ENCODE data around the gene KCNIP1. TPM values are rescaled to one million over a fixed set of nuclear protein-coding genes. Genes with fewer than 3 reads are reported as not detected.

The KCNIP1 gene
- total and polyA plus RNA-seq, 9 donors: 1.9 to 8.3 (median 4.0) TPM

GRCh38 chr5:170587808-170588207 lies 84.0 kb downstream of the KCNIP1 start:
- H3K27ac ChIP-seq (ENCODE audit: low read length): no peak overlapping the region
- no peak for DNase-seq
- no peaks in the 10 kb centered on the region for H3K9me3 ChIP-seq (replicated peaks; ENCODE audit: control insufficient read depth, low read depth, low read length)
- no peaks in the 10 kb centered on the region for H3K36me3 ChIP-seq (ENCODE audit: control insufficient read depth, insufficient read depth, low read length)
- H3K4me1 ChIP-seq (ENCODE audit: control insufficient read depth, insufficient read depth, low read length): no peaks in the 10 kb centered on the region
- WGBS (ENCODE audit: insufficient coverage): 25% methylated on average over 2 of the region's 2 CpGs
- H3K4me3 ChIP-seq (ENCODE audit: low read length): no peak overlapping the region
- H3K27me3 ChIP-seq (ENCODE audit: control insufficient read depth, insufficient read depth, low read length): peaks cover 5% of the 10 kb centered on the region

- WGBS (ENCODE audit: insufficient coverage): 83% methylated on average over 3 of the region's 6 CpGs
- no peaks in the 10 kb centered on the region for H3K4me1 ChIP-seq (ENCODE audit: control insufficient read depth, insufficient read depth, low read length)
- no peak overlapping the region for H3K4me3 ChIP-seq (ENCODE audit: low read length)
- no peak overlapping the region for H3K27ac ChIP-seq (ENCODE audit: low read length)
- H3K36me3 ChIP-seq (ENCODE audit: control insufficient read depth, insufficient read depth, low read length): no peaks in the 10 kb centered on the region
- no peak for DNase-seq
- H3K27me3 ChIP-seq (ENCODE audit: control insufficient read depth, insufficient read depth, low read length): peaks cover 2% of the 10 kb centered on the region
- H3K9me3 ChIP-seq (replicated peaks; ENCODE audit: control insufficient read depth, low read depth, low read length): no peaks in the 10 kb centered on the region
Measured at GRCh38 chr5:170589643-170590042, 85.8 kb downstream of the KCNIP1 start.

GRCh38 chr5:170590566-170590965 lies 86.7 kb downstream of the KCNIP1 start:
- Histone ChIP-seq H3K4me3 (ENCODE audit: low read length) (no peak overlapping the region), H3K27ac (ENCODE audit: low read length) (no peak overlapping the region), H3K27me3 (ENCODE audit: control insufficient read depth, insufficient read depth, low read length) (peaks cover 2% of the 10 kb centered on the region), H3K9me3 (replicated peaks; ENCODE audit: control insufficient read depth, low read depth, low read length) (no peaks in the 10 kb centered on the region), H3K4me1 (ENCODE audit: control insufficient read depth, insufficient read depth, low read length) (no peaks in the 10 kb centered on the region), H3K36me3 (ENCODE audit: control insufficient read depth, insufficient read depth, low read length) (no peaks in the 10 kb centered on the region)
- 40% methylated on average over 1 of the region's 3 CpGs for WGBS (ENCODE audit: insufficient coverage)
- no peak for DNase-seq

- H3K9me3 ChIP-seq (replicated peaks; ENCODE audit: control insufficient read depth, low read depth, low read length): no peaks in the 10 kb centered on the region
- 88% methylated on average over 1 of the region's 5 CpGs for WGBS (ENCODE audit: insufficient coverage)
- H3K27ac ChIP-seq (ENCODE audit: low read length): no peak overlapping the region
- no peaks in the 10 kb centered on the region for H3K36me3 ChIP-seq (ENCODE audit: control insufficient read depth, insufficient read depth, low read length)
- peaks cover 2% of the 10 kb centered on the region for H3K27me3 ChIP-seq (ENCODE audit: control insufficient read depth, insufficient read depth, low read length)
- peaks cover under 1% of the 10 kb centered on the region for H3K4me1 ChIP-seq (ENCODE audit: control insufficient read depth, insufficient read depth, low read length)
- DNase-seq: no peak
- no peak overlapping the region for H3K4me3 ChIP-seq (ENCODE audit: low read length)
Measured at GRCh38 chr5:170591054-170591453, 87.2 kb downstream of the KCNIP1 start.

GRCh38 chr5:170596482-170597044 lies 92.7 kb downstream of the KCNIP1 start:
- Histone ChIP-seq H3K27me3 (ENCODE audit: control insufficient read depth, insufficient read depth, low read length) (peaks cover 2% of the 10 kb centered on the region), H3K9me3 (replicated peaks; ENCODE audit: control insufficient read depth, low read depth, low read length) (no peaks in the 10 kb centered on the region), H3K36me3 (ENCODE audit: control insufficient read depth, insufficient read depth, low read length) (no peaks in the 10 kb centered on the region), H3K4me3 (ENCODE audit: low read length) (no peak overlapping the region), H3K4me1 (ENCODE audit: control insufficient read depth, insufficient read depth, low read length) (peaks cover 26% of the 10 kb centered on the region), H3K27ac (ENCODE audit: low read length) (peak overlapping the region; percentile 35)
- WGBS (ENCODE audit: insufficient coverage): 82% methylated on average over 3 of the region's 4 CpGs
- DNase-seq: peak; percentile 51

GRCh38 chr5:170597109-170597751 lies 93.4 kb downstream of the KCNIP1 start:
- peak overlapping the region; percentile 78 for H3K27ac ChIP-seq (ENCODE audit: low read length)
- H3K36me3 ChIP-seq (ENCODE audit: control insufficient read depth, insufficient read depth, low read length): no peaks in the 10 kb centered on the region
- peak; percentile 86 for DNase-seq
- no peaks in the 10 kb centered on the region for H3K9me3 ChIP-seq (replicated peaks; ENCODE audit: control insufficient read depth, low read depth, low read length)
- H3K4me1 ChIP-seq (ENCODE audit: control insufficient read depth, insufficient read depth, low read length): peaks cover 26% of the 10 kb centered on the region
- no peak overlapping the region for H3K4me3 ChIP-seq (ENCODE audit: low read length)
- WGBS (ENCODE audit: insufficient coverage): 50% methylated on average over 2 of the region's 9 CpGs
- peaks cover 2% of the 10 kb centered on the region for H3K27me3 ChIP-seq (ENCODE audit: control insufficient read depth, insufficient read depth, low read length)

GRCh38 chr5:170597872-170598271 lies 94.1 kb downstream of the KCNIP1 start:
- DNase-seq: peak; percentile 86
- peaks cover 26% of the 10 kb centered on the region for H3K4me1 ChIP-seq (ENCODE audit: control insufficient read depth, insufficient read depth, low read length)
- no peaks in the 10 kb centered on the region for H3K9me3 ChIP-seq (replicated peaks; ENCODE audit: control insufficient read depth, low read depth, low read length)
- no peak overlapping the region for H3K4me3 ChIP-seq (ENCODE audit: low read length)
- no peaks in the 10 kb centered on the region for H3K36me3 ChIP-seq (ENCODE audit: control insufficient read depth, insufficient read depth, low read length)
- 17% methylated on average over 4 of the region's 8 CpGs for WGBS (ENCODE audit: insufficient coverage)
- no peak overlapping the region for H3K27ac ChIP-seq (ENCODE audit: low read length)
- H3K27me3 ChIP-seq (ENCODE audit: control insufficient read depth, insufficient read depth, low read length): peaks cover 2% of the 10 kb centered on the region

GRCh38 chr5:170599756-170600155 lies 95.9 kb downstream of the KCNIP1 start:
- DNase-seq: no peak
- Histone ChIP-seq H3K36me3 (ENCODE audit: control insufficient read depth, insufficient read depth, low read length) (no peaks in the 10 kb centered on the region), H3K27ac (ENCODE audit: low read length) (no peak overlapping the region), H3K4me1 (ENCODE audit: control insufficient read depth, insufficient read depth, low read length) (peaks cover 26% of the 10 kb centered on the region), H3K27me3 (ENCODE audit: control insufficient read depth, insufficient read depth, low read length) (no peaks in the 10 kb centered on the region), H3K4me3 (ENCODE audit: low read length) (no peak overlapping the region), H3K9me3 (replicated peaks; ENCODE audit: control insufficient read depth, low read depth, low read length) (no peaks in the 10 kb centered on the region)
- WGBS (ENCODE audit: insufficient coverage): no CpG with 5 or more reads among the region's 2 CpGs

- DNase-seq: no peak
Measured at GRCh38 chr5:170601619-170602018, 97.8 kb downstream of the KCNIP1 start.

GRCh38 chr5:170603109-170603508 lies 99.3 kb downstream of the KCNIP1 start:
- Histone ChIP-seq H3K4me1 (ENCODE audit: control insufficient read depth, insufficient read depth, low read length) (peaks cover 7% of the 10 kb centered on the region), H3K27me3 (ENCODE audit: control insufficient read depth, insufficient read depth, low read length) (no peaks in the 10 kb centered on the region), H3K9me3 (replicated peaks; ENCODE audit: control insufficient read depth, low read depth, low read length) (no peaks in the 10 kb centered on the region), H3K36me3 (ENCODE audit: control insufficient read depth, insufficient read depth, low read length) (no peaks in the 10 kb centered on the region), H3K27ac (ENCODE audit: low read length) (no peak overlapping the region), H3K4me3 (ENCODE audit: low read length) (no peak overlapping the region)
- 73% methylated on average over 10 of the region's 10 CpGs for WGBS (ENCODE audit: insufficient coverage)
- no peak for DNase-seq

More at GRCh38 chr5:170601619-170602018, 97.8 kb downstream of the KCNIP1 start:
- Histone ChIP-seq H3K27ac (ENCODE audit: low read length) (no peak overlapping the region), H3K36me3 (ENCODE audit: control insufficient read depth, insufficient read depth, low read length) (no peaks in the 10 kb centered on the region), H3K4me3 (ENCODE audit: low read length) (no peak overlapping the region), H3K4me1 (ENCODE audit: control insufficient read depth, insufficient read depth, low read length) (peaks cover 20% of the 10 kb centered on the region), H3K9me3 (replicated peaks; ENCODE audit: control insufficient read depth, low read depth, low read length) (no peaks in the 10 kb centered on the region), H3K27me3 (ENCODE audit: control insufficient read depth, insufficient read depth, low read length) (no peaks in the 10 kb centered on the region)
- 68% methylated on average over 10 of the region's 11 CpGs for WGBS (ENCODE audit: insufficient coverage)

Data from muscle of leg (tissue), 11 donors.